Suprapubic skin (tissue), 4 donors: ENCODE results near the gene SPCS2.

Experiments
- CTCF ChIP-seq, 2 donors: fragments of 200-600 bp in 1 of 2; fragments of 450-650 bp in 1 of 2; sonication (generic) in 1 of 2; IDR thresholded peaks; one replicate each; pipeline ENCODE4 v1.5.1; 2016 to 2019; ENCODE audit warnings: antibody characterized with exemption in 2 of 2, mild to moderate bottlenecking in 1 of 2, moderate library complexity in 1 of 2
- EP300 ChIP-seq: sonication (generic); formaldehyde crosslinking; IDR thresholded peaks from one replicate; pipeline ENCODE4 v1.6.1; 2017; ENCODE audit warnings: antibody characterized with exemption
- POLR2A ChIP-seq, 2 donors: fragments of 450-650 bp; IDR thresholded peaks; one replicate each; pipeline ENCODE4 v1.6.1; 2017; ENCODE audit warnings: antibody characterized with exemption in 2 of 2, mild to moderate bottlenecking in 2 of 2, moderate library complexity in 2 of 2
- POLR2AphosphoS5 ChIP-seq, 3 donors: sonication (generic); formaldehyde crosslinking; IDR thresholded peaks; one replicate each; pipeline ENCODE4 v1.6.1; 2017; ENCODE audit warnings: antibody characterized with exemption in 3 of 3

DNA sequence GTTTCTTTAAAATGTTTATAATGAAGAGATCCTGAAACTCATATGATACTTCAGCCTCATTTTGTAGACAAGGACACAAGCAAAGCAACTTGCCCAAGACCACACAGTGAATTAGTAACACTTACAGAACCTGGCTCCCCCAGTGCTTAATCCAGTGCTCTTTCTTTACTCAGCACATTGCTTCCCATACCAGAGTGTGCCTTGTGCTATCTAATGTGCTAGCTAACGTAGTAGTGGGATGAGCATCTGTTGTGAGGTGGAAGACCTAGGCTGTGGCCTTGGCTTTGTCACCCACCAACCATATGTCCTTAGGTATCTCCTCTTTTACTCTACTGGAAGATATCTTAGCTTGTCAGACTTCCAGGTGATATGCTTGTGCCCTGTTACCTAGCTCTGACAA is 5.1 kb downstream of the SPCS2 start:
- TF ChIP-seq CTCF (IDR thresholded peaks at IDR 0.05) (no peak), EP300 (no peak), POLR2A (IDR thresholded peaks at IDR 0.05) (no peak), POLR2AphosphoS5 (IDR thresholded peaks at IDR 0.05) (no peak)
